DMS153 (cell line): ENCODE results near the gene TMEM63C.
"Not testable (repeated sequence)": the region's sequence is repeated elsewhere in the genome, so short reads cannot be mapped to it uniquely, and the experiment has no call there.

Experiments used
- DNase-seq: peaks from one replicate; lab custom pipeline; 2025; lab: John Stamatoyannopoulos, UW

Gene TMEM63C

DNA sequence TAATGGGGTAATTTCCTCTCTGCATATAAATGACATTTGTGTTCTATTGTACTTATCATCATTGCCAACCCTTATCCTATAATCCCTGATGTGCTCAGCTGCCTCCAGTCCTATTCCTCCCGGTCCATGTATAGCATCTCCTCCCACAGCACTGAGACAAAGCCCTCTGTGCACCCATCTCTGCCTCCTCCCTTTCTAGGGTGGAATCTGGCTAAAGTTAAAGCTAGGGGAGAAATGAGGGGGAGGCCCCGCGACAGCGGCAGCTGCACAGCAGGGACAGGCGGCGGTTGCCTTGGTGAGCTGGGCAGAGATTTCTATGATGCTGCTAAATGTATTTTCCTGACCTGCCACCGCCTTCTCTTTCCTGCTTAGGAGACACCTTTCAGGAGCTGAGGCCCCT, 27.2 kb upstream of the TMEM63C start:
- no peak for DNase-seq

DNA sequence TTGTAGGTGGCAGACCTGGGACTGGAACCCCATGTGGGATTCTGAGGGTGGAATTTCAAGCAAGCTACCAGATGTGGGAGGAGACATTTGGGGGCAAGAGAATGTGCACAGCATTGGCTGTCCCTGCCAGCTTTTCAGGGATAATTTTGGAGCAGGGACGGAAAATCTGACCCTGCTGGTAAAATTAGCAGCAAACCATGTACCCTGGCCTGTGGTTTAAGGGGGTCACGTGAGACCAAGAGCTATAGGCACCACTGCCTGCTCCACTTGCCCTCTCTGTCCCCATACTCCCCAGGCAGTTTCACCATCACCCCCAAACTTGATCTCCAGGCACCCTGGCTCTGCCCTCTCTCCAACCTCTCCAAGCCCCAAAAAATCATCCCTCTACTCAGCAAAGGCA, 26.5 kb upstream of the TMEM63C start:
- no peak for DNase-seq

DNA sequence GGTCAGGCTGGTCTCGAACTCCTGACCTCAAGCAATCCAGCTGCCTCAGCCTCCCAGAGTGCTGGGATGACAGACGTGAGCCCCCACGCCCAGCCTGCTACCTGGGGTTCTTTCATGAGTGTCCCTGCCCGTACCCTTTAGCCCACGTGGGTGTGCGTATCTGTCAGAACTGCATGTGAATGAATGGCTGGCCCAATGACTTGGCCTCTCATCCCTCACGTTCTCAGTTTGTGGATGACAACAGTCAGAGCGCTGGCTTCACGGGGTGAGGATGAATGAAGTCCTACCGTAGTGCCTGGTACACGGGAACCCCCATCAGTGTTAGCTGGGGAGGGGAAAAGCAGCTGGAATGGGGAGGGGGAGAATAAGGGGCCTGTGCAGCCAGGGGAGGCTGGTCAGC, 23.9 kb upstream of the TMEM63C start:
- no peak for DNase-seq

DNA sequence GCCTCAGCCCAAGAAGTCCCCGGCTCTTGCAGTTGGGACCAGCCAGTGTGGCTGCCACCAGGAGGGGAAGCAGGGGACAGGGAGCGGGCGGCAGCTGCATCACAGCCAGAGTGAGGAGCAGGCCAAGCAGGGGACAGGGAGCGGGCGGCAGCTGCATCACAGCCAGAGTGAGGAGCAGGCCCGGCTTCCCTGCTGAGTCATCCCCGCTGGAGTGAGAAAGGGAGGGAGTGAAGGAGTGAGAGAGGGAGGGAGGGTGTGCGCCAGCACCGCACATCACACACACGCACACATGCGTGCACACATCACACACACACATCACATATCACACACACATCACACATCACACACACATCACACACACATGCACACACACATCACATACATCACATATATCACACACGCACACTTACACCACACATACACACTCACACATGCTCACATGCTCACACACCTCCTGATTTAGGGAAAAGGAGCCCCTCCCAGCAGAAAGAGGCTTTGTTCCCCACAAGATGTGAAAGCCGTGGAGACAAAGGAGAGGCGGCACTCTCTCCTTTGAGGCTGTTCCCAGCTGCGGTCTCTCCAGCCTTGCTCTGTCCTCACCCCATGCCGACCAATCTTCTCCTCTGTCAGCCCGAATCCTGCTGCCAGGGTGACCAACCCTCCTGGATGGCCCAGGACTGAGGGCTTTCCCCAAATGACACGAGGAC, 23.3 kb upstream of the TMEM63C start:
- peak; percentile 75 for DNase-seq

DNA sequence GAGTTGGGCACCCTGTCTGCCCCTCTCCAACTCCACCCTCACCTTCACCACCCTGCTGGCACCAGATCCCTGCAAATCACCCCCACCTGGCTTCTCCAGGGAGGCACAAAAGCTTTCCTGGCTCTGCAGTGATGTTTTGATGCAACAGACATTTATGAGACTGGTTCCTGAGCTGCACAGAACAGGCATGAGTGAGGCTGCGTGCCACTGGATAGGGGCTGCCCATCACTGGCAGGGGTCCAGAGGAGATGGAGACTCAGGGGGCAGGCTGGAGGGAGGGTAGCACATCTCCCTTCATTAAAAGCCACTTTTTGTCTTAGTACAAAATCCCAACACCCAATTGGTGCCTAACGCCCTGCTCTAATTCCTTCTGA, 22.7 kb upstream of the TMEM63C start:
- DNase-seq = peak; percentile 41

DNA sequence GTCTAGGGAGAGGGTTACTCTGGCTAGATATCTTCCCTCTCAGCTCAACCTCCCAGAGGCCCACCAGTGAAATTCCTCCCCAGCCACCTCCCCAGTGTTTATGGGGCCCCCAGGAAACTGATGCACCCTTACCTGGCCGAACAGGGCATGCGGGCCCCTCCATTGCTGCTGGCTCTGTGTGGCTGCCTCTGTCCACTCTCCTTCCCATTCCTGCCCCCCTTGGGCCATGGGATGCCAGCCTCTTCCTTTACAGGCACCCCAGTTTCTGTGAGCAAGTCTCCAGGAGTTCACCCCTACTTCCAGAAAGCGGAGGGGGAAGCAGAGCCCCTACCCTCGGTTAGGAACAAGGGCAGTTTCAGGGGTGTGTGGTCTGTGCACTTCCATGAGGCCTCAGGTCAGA, 20.6 kb upstream of the TMEM63C start:
- no peak for DNase-seq

DNA sequence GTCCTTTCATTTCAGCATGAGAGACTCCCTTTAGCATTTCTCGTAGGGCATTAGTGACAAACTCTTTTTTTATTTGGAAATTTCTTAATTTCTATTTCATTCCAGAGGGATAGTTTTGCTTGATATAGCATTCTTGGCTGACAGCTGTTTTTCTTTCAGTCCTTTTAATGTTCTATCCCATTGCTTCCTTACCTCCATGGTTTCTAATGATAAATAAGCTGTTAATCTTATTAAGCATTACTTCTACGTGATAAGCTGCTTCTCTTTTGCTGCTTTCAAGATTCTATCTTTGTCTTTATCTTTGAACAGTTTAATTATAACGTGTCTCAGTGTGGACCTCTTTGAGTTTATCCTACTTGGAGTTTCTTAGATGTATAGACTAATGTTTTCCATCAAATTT, 11.6 kb upstream of the TMEM63C start:
- no peak for DNase-seq

DNA sequence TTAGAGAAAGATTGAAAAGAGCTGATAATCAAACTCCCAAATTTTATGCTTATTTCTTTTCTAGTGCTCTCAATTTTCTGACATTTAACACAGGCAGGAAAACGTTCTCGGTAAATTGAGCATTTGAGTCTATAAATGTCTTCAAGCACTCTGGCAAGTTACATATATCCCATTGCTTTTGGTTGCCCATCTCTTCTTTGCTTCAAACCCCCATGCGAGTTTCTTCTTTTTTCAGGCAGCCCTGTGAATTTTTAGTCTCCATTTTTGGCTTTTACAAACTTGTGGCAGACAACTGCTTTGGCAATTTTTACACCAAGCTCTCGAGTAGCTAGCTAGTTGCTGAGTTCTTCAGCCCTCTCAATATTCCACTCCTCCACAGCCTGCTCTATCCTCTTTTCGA, 8.7 kb upstream of the TMEM63C start:
- DNase-seq = no peak

DNA sequence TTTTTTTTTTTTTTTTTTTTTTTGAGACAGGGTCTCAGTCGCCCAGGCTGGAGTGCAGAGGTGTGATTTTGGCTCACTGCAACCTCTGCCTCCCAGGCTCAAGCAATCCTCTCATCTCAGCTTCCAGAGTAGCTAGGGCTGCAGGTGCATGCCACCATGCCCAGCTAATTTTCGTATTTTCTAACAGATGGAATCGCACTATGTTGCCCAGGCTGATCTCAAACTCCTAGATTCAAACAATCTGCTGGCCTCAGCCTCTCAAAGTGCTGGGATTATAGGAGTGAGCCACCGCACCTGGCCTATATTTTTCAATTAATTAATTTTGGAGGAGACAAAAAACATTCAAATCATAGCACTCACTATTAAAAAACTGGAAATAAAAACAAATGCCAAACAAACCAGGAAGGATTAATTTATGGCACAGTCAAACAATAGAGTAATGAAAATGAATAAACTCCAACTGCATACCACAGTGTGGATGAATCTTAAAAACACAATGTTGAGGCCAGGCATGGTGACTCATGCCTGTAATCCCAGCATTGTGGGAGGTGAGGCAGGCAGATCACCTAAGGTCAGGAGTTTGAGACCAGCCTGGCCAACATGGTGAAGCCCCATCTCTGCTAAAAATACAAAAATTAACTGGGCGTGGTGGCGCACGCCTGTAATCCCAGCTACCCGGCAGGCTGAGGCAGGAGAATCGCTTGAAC, 7.5 kb upstream of the TMEM63C start:
- not testable (repeated sequence) for DNase-seq

DNA sequence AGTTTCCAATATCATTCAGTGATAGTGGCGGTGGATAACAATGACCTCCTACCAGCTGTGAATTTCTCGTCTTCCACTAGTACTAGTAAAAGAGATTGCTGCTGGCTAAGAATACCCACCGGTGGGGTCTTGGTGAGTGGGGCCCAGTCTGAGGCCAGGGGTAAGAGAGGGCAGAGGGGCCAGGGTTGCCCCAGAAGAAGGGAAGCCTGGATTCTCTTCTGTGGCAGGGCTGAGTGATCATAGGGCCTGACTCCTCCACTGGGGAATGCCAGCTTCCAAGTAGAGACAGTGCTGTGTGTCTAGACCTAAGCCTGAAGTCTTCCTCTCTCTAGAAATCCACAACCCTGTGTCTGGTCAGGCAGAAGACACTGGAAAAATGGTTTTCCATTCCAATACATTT, 5.8 kb upstream of the TMEM63C start:
- no peak for DNase-seq

DNA sequence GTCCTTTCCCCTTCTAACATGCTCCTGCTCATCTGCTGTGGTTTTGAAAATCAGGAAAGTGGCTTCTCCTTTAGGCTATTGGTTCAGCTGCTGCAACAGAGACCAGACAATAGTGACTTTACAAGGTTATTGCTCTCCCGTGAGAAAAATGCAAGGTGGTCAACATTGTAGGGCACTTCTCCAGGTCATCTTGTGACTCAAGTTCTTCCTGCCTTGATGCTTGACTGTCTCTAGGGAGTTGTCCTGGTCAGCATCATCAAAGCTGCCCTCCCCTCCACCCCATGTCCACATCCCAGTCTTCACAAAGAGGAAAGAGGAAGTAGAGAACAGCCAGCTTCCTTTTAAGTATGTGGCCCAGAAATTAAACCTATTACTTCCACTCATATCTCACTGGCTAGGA, 3.9 kb upstream of the TMEM63C start:
- peak; percentile 18 for DNase-seq

DNA sequence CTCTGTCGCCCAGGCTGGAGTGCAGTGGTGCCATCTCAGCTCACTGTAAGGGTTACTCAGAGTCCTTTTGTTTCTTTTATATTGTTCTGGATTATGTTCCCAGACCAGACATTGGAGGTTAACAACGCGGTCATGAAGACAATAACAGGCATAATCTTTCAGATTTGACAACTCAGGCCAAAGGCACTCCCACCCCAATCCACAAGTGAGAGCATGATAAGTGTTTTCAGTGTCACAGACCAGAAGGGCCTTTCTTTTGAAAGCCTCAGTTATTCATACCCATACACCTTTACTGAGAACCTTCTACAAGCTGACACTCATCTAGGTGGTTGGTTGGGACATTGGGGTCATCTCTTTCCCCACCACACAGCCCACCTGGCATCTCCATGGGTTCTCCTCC, 2.9 kb upstream of the TMEM63C start:
- no peak for DNase-seq

DNA sequence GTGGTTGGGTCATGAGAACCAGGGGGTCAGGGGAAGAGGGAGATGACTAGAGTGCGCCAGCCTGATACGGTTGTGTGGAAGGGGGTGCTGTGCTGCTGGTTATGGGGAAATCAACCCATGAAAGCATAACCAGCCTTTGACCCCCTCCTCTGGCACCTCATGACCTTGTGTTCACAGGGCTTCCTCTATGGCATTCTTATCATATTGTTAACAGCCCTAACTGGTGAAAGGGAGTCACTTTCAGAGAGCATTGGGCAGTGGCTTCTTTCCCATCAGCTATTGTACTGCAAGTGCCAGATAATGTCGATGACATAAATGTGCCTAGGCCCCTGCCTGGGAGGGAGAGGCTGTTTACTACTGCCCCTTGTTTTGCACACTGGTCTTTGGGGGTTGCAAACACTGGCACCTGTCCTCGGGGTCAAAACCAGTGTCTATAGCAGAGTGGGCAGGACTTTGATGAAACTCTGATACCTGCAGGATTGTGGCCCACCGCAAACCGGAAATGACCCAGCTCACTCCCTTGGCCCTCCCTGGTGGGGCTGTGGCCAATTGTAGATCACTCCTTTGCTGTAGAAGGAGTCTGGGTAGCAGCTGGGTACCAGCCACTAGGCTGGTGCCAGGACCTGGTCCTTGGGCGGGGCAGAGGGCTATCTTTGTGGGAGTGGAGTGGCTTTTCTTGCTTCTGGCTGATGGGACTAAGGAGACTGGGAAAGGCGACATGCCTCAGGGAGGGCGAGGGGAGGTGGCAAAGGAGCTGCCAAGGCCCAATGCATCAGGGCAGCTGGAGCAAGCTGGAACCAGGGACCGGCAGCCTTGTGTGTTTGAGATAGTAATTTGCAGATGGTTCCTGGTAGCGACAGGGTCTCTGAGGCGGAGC, 634 bp upstream of the TMEM63C start:
- DNase-seq = no peak

DNA sequence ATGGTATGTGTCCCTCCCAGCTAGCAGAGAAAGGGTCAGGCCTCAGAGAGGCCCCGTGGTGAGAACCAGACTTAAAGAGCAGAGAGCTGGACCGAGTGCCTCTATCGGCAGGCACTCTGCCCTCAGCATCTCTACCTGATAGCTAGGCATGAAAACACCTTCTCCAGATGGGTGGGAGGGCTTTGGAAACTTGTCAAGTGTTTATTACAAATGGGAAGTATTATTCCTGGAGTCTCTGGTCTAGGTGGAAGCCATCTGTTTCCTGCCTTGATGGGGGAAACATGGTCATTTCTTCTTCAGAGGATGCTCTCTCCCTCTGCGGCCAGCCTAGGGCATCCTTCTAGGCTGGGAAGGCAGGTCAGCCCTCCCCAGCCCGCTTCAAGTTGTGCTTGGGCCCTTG, 2.3 kb downstream of the TMEM63C start:
- no peak for DNase-seq

DNA sequence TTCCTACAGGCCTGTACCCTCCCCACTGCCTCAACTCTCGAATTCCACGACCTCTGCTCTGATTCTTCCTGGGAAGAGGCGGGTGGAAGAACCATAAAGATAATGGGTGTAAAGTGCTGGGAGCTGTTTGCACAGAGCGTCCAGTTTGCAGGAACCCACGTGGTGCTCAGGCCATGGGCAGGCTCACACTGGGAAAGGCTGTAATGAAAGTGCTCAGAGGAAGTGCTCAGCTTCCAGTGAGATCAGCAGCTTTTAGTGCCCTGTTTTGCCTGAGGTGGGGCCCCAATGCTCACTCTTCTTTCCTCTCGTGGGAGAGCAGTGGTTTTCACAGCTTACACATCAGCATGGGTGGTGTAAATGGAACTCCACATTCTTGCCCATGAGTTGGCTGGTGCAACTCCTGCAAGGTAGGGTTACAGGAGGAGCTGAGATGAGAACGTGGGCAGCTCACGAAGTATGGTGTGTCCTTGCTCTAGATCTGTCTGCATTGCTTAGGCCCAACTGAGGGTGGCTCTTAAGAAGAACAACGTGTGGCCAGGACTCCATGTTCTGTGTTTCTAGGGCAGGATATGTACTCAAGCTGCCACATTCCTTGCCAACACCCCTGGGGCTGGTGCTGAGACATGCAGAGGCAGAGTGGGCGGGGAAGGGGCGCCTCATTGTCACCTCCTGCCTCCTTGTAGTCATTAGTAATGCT, 2.9 kb downstream of the TMEM63C start:
- peak; percentile 20 for DNase-seq

DNA sequence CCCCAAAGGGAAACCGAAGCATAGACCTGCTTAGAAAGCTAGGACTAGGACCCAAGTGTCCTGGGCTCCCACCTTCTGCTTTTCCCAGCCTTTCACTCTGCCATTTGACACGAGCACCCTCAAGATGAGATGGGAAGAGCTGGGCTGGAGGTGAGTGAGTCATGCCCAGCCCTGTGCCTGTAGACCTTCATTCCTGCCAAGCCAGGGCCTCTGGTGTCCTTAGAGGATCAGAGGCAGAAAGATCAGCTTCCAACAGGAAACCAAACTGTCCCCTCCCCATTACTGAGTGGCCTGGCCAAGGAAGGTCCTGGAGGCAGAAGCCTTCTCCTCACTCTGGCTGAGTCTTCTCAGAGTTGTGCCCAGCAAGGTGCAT, 3.5 kb downstream of the TMEM63C start:
- DNase-seq = no peak

DNA sequence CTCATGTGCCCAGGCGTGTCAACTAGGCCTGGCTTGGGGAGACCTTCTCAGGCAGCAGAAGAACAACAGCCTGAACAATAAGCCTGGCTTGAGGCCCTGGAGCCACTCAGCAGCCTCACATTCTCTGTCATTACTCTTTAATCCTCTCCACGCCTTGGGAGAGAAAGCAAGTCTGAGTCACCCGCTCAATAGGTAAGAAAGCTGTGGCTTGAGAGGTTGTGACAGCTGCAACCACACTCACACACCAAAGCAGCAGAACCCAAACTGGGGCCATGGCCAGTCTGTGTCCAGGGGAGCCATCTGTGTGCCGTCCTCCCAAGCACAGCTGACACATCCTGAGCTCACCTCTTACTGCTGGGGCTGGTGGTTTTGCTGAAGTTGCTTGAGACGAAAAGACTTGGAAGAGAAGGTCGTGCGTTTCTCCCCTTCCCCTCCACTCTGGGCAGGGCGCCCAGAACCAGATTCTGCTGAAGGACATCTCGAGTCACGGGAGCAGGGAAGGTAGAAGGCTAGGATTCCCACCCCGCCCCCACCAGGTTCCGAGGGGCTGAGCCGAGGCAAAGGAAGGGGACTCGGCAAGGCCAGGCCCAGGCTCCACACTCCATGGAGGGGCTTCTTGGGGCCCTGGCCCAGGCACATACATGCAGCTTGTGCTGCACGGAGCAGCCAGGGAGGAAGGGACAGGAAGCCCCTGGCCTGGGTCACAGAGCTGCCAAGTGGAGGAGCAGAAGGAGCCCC, 5.5 kb downstream of the TMEM63C start:
- no peak for DNase-seq

DNA sequence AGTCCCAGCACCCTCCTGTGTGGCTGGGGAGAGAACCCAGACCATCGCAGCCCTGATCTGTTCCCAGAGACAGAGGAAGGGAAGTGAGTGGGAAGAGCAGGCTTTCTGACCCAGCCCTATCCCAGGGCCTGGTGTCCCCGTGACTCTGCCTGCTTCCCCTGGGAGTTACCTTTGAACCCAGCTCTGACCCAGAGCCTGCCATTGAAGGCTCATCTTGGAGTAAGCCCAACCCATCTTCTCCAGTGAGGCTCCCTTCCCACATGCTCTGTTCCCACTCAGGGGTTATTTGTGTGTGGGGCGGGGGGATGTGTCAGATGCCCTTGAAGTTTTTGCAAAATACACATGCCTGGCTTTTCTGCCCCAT, 6.0 kb downstream of the TMEM63C start:
- DNase-seq = no peak

DNA sequence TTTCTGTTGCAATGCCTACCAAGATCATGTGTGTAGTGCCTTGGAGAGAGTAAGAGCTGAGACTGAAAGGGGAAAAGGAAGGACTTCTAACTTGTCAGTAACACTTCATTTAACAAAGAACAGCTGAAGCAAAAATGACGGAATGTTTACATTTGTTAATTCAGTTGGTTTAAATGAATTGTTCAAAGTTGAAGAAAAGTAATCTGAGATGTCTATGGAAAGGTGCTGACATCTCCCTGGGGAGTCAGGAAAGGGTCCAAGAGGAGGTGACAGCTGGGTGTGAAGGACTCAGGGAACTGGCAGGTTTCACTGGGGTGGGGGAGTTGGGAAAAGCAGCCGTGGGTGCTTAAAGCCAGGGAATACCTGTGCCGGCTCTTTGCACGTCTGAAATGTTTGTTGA, 7.9 kb downstream of the TMEM63C start:
- DNase-seq = no peak

DNA sequence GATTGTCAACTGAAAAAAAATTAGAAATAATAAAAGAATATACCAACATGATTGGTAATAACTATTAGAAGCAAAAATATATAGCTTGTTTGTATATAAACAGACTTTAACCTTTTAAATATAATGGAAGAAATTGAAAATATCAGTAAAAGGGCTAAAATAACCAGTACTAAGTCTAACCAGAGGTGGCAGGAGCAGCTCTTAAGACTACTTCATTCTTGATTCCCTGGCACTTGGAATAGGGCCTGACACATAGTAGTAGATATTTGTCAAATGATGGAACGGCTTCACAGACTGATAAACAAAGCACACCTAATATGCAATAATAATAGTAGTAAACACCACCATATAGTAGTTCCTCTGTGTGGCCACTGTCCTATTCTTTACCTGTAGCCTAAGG, 9.4 kb downstream of the TMEM63C start:
- no peak for DNase-seq

DNA sequence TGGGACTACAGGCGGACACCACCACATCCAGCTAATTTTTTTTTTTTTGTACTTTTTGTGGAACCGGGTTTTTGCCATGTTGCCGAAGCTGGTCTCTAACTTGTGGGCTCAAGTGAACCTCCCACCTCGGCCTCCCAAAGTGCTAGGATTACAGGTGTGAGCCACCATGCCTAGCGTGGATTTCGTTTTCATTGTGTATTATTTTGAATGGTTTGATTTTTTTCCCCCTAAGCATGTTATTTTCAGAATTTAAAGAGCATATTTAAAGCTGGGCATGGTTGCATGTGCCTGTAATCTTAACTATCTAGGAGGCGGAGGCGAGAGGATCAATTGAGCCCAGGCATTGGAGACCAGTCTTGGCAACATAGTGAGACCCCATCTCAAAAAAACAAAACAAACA, 13.1 kb downstream of the TMEM63C start:
- DNase-seq = no peak

DNA sequence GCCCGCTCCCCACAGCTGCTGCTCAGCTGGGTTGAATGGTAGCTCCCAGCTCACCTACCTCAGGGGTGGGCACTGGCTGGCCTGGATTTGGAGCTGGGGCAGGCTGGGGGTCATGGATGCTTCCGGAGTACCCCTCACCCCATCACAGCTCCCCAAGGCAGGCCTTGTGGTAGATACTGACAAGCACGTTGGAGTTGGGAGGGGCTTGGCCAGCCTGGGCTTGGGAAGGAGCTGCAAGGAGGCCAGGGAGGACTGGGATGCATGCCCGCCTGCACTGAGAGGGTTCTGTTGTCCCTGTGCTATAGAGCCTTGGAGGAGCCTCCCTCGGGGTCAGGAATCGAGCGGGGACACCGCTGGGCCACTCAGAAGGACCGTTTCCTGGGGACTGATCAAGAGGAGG, 14.2 kb downstream of the TMEM63C start:
- no peak for DNase-seq
